Endothelial cell of umbilical vein (primary cell): ENCODE results near the gene KLF3. TPM values are rescaled to one million over a fixed set of nuclear protein-coding genes. Genes with fewer than 3 reads are reported as not detected.

Source experiments
- BruUV-seq: library from RNA; stranded (reverse); fragments of 400-500 nt; replicated peaks from 2 replicates; lab custom pipeline; 2021; lab: Mats Ljungman, UMichigan
- CTCF ChIA-PET: fragments of 300-600, 350-600 bp; sonication (Branson Sonifier 250); formaldehyde crosslinking; loops from one replicate; lab custom pipeline; 2021; ENCODE audit warnings: antibody characterized with exemption, inconsistent platforms; lab: Charles Lee
- POLR2A ChIA-PET: fragments of 300-600, 350-600 bp; sonication (Branson Sonifier 250); formaldehyde crosslinking; loops from one replicate; lab custom pipeline; 2021; ENCODE audit warnings: antibody characterized with exemption, inconsistent platforms; lab: Charles Lee
- DNase-seq: peaks from one replicate; pipeline ENCODE4 v3.0.0-alpha.2; 2011; ENCODE audit warnings: low read depth, low spot score
- FAIRE-seq: peaks from 2 replicates; lab custom pipeline; 2011; peaks lifted over from hg19 to GRCh38; lab: Jason Lieb, UNC
- H2AFZ ChIP-seq: 2 replicates; pipeline ENCODE4 v1.6.0; 2012; ENCODE audit warnings: low read depth, low read length, control low read depth, inconsistent platforms
- H3K27ac ChIP-seq: 2 replicates; pipeline ENCODE4 v1.5.1; 2011; ENCODE audit warnings: low read depth, mild to moderate bottlenecking, control low read depth, low read length, moderate library complexity; ENCODE audit not compliant: insufficient read depth
- H3K27me3 ChIP-seq, 2 experiments: 2 replicates each; pipeline versions ENCODE4 v1.6.0 to v1.6.1; 2011; ENCODE audit warnings: low read length in 2 of 2, mixed read lengths in 1 of 2; ENCODE audit not compliant: control insufficient read depth in 2 of 2, insufficient read depth in 2 of 2
- H3K36me3 ChIP-seq, 2 experiments: 2 replicates in 1 of 2; 3 replicates in 1 of 2; pipeline ENCODE4 v1.5.1; 2011; ENCODE audit warnings: low read length in 2 of 2, mild to moderate bottlenecking in 1 of 2, moderate library complexity in 1 of 2; ENCODE audit not compliant: control insufficient read depth in 2 of 2, insufficient read depth in 2 of 2; ENCODE audit errors: extremely low read depth in 1 of 2
- H3K4me1 ChIP-seq: 3 replicates; pipeline ENCODE4 v1.5.1; 2011; ENCODE audit warnings: mild to moderate bottlenecking, low read length; ENCODE audit not compliant: control insufficient read depth, insufficient read depth; ENCODE audit errors: extremely low read depth
- H3K4me2 ChIP-seq: 2 replicates; pipeline ENCODE4 v1.6.1; 2011; ENCODE audit warnings: low read length, control low read depth, mixed read lengths; ENCODE audit not compliant: insufficient read depth
- H3K4me3 ChIP-seq, 3 experiments: fragments of 200-600 bp in 1 of 3; sonication (generic), shearing (Covaris generic) in 1 of 3; replicated peaks in 1 of 3; 2 replicates each; pipeline ENCODE4 v1.5.1; 2011 to 2016; ENCODE audit warnings: control low read depth in 3 of 3, low read length in 3 of 3, mild to moderate bottlenecking in 2 of 3, inconsistent platforms in 1 of 3, low read depth in 1 of 3, moderate library complexity in 1 of 3; ENCODE audit not compliant: insufficient read depth in 1 of 3
- H3K79me2 ChIP-seq: 2 replicates; pipeline ENCODE4 v1.6.0; 2012; ENCODE audit warnings: low read length, inconsistent platforms; ENCODE audit not compliant: control insufficient read depth, insufficient read depth
- H3K9ac ChIP-seq: replicated peaks from 2 replicates; pipeline ENCODE3; 2011; ENCODE audit warnings: low read length, control low read depth; ENCODE audit not compliant: insufficient read depth; ENCODE audit errors: extremely low read depth
- H3K9me1 ChIP-seq: replicated peaks from 3 replicates; pipeline ENCODE4 v1.6.0; 2011; ENCODE audit warnings: mild to moderate bottlenecking, low read length; ENCODE audit not compliant: control insufficient read depth, insufficient read depth; ENCODE audit errors: extremely low read depth
- H3K9me3 ChIP-seq: replicated peaks from 2 replicates; pipeline ENCODE4 v1.5.1; 2012; ENCODE audit warnings: low read length, inconsistent platforms; ENCODE audit not compliant: control insufficient read depth, insufficient read depth
- H4K20me1 ChIP-seq: replicated peaks from 2 replicates; pipeline ENCODE3; 2011; ENCODE audit warnings: mild to moderate bottlenecking, low read length; ENCODE audit not compliant: control insufficient read depth, insufficient read depth; ENCODE audit errors: extremely low read depth
- CTCF ChIP-seq, 2 donors: IDR thresholded peaks; 1 replicate in 1 of 2; 2 replicates in 1 of 2; pipeline ENCODE4 v1.5.1; 2011; ENCODE audit warnings: low read length in 2 of 2, mild to moderate bottlenecking in 2 of 2, moderate library complexity in 2 of 2, control low read depth in 1 of 2, inconsistent platforms in 1 of 2, low read depth in 1 of 2; ENCODE audit not compliant: insufficient read depth in 1 of 2; ENCODE audit errors: extremely low read depth in 1 of 2
- EZH2 ChIP-seq: IDR thresholded peaks from 2 replicates; pipeline ENCODE4 v1.6.1; 2012; ENCODE audit warnings: borderline replicate concordance, low read depth, mild to moderate bottlenecking, moderate library complexity, low read length, inconsistent platforms; ENCODE audit not compliant: severe bottlenecking
- FOS ChIP-seq: IDR thresholded peaks from 2 replicates; pipeline ENCODE4 v1.6.1; 2011; ENCODE audit warnings: mild to moderate bottlenecking, low read length, moderate library complexity, borderline replicate concordance; ENCODE audit not compliant: insufficient read depth
- GATA2 ChIP-seq: IDR thresholded peaks from 2 replicates; pipeline ENCODE4 v1.7.0; 2011; ENCODE audit warnings: low read depth, mild to moderate bottlenecking, moderate library complexity, mixed read lengths, low read length; ENCODE audit not compliant: insufficient read length, insufficient read depth
- JUN ChIP-seq: IDR thresholded peaks from 2 replicates; pipeline ENCODE4 v1.6.1; 2011; ENCODE audit warnings: borderline replicate concordance, low read depth; ENCODE audit not compliant: insufficient read length, insufficient read depth
- MYC ChIP-seq: IDR thresholded peaks from one replicate; pipeline ENCODE4 v1.6.1; 2011; ENCODE audit warnings: mild to moderate bottlenecking, low read depth, low read length
- POLR2A ChIP-seq: IDR thresholded peaks from 2 replicates; pipeline ENCODE4 v1.6.1; 2012; ENCODE audit warnings: low read depth, mild to moderate bottlenecking, control low read depth, low read length
- POLR2AphosphoS5 ChIP-seq: IDR thresholded peaks from 2 replicates; pipeline ENCODE4 v1.6.1; 2012; ENCODE audit warnings: low read depth, mild to moderate bottlenecking, control low read depth, low read length, moderate library complexity; ENCODE audit not compliant: insufficient read depth
- dilution Hi-C: fragments of 300-500 bp; cut with MboI; formaldehyde crosslinking; loops from one replicate; pipeline ENCODE4 v1.15.0; 2019; ENCODE audit warnings: low sequenced_read_pairs; ENCODE audit not compliant: extremely low pct_ligation_motif_present
- intact Hi-C: fragments of 100-400 bp; cut with micrococcal nuclease; formaldehyde crosslinking; loops from one replicate; pipeline ENCODE4 v1.10.0; 2022
- polyA plus RNA-seq, 4 experiments: library from polyadenylated mRNA; depleted of rRNA in 3 of 4; stranded (reverse) in 3 of 4; unstranded in 1 of 4; fragments of >200 nt; gene quantifications; 2 replicates each; pipeline versions ENCODE4 v1.2.1 to v1.2.3, GENCODE V29; 2011 to 2012; ENCODE audit warnings: missing spikeins in 1 of 4
- total RNA-seq: library from RNA; stranded (reverse); gene quantifications from 2 replicates; pipeline ENCODE4 v1.2.3, GENCODE V29; 2021
- TF ChIP-seq, protein P1 (sequence below): IDR thresholded peaks from 2 replicates; pipeline ENCODE4 v1.6.1; 2011; ENCODE audit not compliant: insufficient read depth, insufficient read length

The KLF3 gene
- total and polyA plus RNA-seq, 2 donors (not counting 3 experiments of a cell fraction or from before 2014, with no cell fraction given) = 27.7 to 50.5 TPM

DNA sequence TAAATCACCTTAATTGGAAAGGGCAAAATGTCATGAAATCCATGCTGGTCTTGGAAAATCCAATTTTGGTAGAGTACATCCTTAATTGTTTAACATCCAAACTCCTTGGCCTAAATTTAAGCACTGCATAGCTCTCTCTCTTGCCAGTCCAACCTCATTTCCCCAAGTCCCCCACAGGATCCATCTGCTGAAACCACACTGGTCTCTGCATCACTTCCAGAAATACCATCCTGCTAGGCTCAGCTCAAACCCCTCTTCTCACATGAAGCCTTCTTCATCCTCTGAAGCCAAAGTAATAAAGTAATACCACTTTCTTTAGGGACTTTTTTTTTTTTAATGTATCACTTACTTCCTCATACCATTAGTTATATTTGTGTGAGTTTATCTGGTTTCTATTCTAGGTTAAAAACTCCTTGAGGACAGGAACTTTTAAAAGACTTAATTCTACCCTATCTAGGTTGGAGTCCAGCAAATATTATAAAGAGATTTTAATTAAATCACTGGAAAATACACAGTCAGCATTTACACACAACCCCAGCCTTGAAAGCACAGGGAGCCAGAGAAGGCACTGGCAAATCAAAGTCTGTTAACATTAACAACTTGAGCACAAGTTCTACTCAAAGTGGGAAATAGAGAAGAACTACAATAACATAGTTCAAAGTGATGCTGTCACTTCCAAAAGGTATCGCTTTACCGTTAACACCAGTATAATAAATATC, 16.7 kb upstream of the KLF3 start:
- CTCF ChIA-PET = no interaction called here
- POLR2A ChIA-PET = no interaction called here
- H3K4me2 ChIP-seq = no peak overlapping the region
- no peaks in the 10 kb centered on the region for H3K9me3 ChIP-seq
- H3K9me1 ChIP-seq = no peaks in the 10 kb centered on the region
- DNase-seq (no peak), FAIRE-seq (no peak)
- no peaks in the 10 kb centered on the region for H3K79me2 ChIP-seq
- no peak overlapping the region for H3K4me3 ChIP-seq
- H2AFZ ChIP-seq = no peak overlapping the region
- H3K27ac ChIP-seq = no peak overlapping the region
- H3K9ac ChIP-seq = no peak overlapping the region
- no TSS peak for BruUV-seq
- H3K36me3 ChIP-seq = no peaks in the 10 kb centered on the region
- peaks cover 3 to 5% of the 10 kb centered on the region in 2 experiments for H3K27me3 ChIP-seq
- dilution Hi-C loops = no loop called here
- intact Hi-C loops = no loop called here
- H4K20me1 ChIP-seq = no peaks in the 10 kb centered on the region
- no peaks in the 10 kb centered on the region for H3K4me1 ChIP-seq
- TF ChIP-seq POLR2A = no peak
- TF ChIP-seq POLR2AphosphoS5 = no peak
- no peak for TF ChIP-seq CTCF (IDR thresholded peaks at IDR 0.05; ENCODE audit: extremely low read depth in 1 of 2, insufficient read depth in 1 of 2, low read depth in 1 of 2, low read length in 2 of 2)
- no peak for TF ChIP-seq JUN

DNA sequence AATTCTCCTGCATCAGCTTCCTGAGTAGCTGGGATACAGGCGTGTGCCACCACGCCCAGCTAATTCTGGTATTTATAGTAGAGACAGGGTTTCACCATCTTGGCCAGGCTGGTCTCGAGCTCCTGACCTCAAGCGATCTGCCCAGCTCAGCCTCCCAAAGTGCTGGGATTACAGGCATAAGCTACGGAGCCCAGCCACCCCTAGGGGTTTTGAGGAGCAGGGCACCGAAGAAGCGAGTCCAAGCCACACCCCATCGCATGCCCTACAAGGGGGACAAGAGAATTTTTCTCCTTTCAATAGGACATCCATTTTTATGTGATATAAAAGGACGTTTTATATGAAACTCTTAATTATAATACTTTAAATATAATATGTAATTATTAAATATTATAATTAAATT, 13.9 kb upstream of the KLF3 start:
- dilution Hi-C loops = loop anchor here (25.0 kb wide), 1 partner anchor 488 kb away; no protein-coding TSS in a partner anchor
- POLR2A ChIA-PET = no interaction called here
- Histone ChIP-seq H4K20me1 (no peaks in the 10 kb centered on the region), H2AFZ (no peak overlapping the region), H3K27ac (no peak overlapping the region), H3K9me3 (no peaks in the 10 kb centered on the region), H3K9me1 (no peaks in the 10 kb centered on the region), H3K4me3 (no peak overlapping the region), H3K36me3 (no peaks in the 10 kb centered on the region), H3K27me3 (peaks cover 3% of the 10 kb centered on the region in 2 experiments), H3K4me1 (no peaks in the 10 kb centered on the region), H3K79me2 (no peaks in the 10 kb centered on the region), H3K4me2 (no peak overlapping the region), H3K9ac (no peak overlapping the region)
- DNase-seq (no peak), FAIRE-seq (no peak)
- no TSS peak for BruUV-seq
- intact Hi-C loops = no loop called here
- TF ChIP-seq, protein P1, sequence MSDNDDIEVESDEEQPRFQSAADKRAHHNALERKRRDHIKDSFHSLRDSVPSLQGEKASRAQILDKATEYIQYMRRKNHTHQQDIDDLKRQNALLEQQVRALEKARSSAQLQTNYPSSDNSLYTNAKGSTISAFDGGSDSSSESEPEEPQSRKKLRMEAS = no peak
- TF ChIP-seq CTCF (IDR thresholded peaks at IDR 0.05; ENCODE audit: extremely low read depth in 1 of 2, insufficient read depth in 1 of 2, low read depth in 1 of 2, low read length in 2 of 2) (no peak), POLR2AphosphoS5 (no peak), FOS (no peak), GATA2 (no peak), JUN (no peak), EZH2 (no peak), MYC (no peak), POLR2A (no peak)
- CTCF ChIA-PET = no interaction called here
